Dendritic cell treated with granulocyte-macrophage colony-stimulating factor and Interleukin-4, amounts not matched to agents 40 ng/mL and 50 ng/mL, for 4 days (primary cell): ENCODE results near the gene COL26A1.

ENCODE experiments used
- H3K27ac Mint-ChIP-seq: one replicate; pipeline ENCODE4 v1.8.0; 2022; ENCODE audit warnings: mild to moderate bottlenecking, mixed read lengths
- H3K27me3 Mint-ChIP-seq: one replicate; pipeline ENCODE4 v1.8.0; 2022; ENCODE audit warnings: mild to moderate bottlenecking, mixed read lengths
- H3K36me3 Mint-ChIP-seq: one replicate; pipeline ENCODE4 v1.8.0; 2022; ENCODE audit warnings: low read depth, mixed read lengths
- H3K4me1 Mint-ChIP-seq: one replicate; pipeline ENCODE4 v1.8.0; 2022; ENCODE audit warnings: low read depth, mixed read lengths
- H3K4me3 Mint-ChIP-seq: one replicate; pipeline ENCODE4 v1.8.0; 2022; ENCODE audit warnings: mild to moderate bottlenecking, moderate library complexity, mixed read lengths
- H3K9me3 Mint-ChIP-seq: one replicate; pipeline ENCODE4 v1.8.0; 2022; ENCODE audit warnings: mixed read lengths
- intact Hi-C: fragments of 100-400 bp; cut with micrococcal nuclease; formaldehyde crosslinking; loops from one replicate; pipeline ENCODE4 v1.15.0; 2022

COL26A1 gene

GRCh38 chr7:101521430-101521925, 158.8 kb downstream of the COL26A1 start:
- no peak overlapping the region for H3K27ac Mint-ChIP-seq
- no peaks in the 10 kb centered on the region for H3K4me1 Mint-ChIP-seq
- peaks cover 9% of the 10 kb centered on the region for H3K27me3 Mint-ChIP-seq
- H3K4me3 Mint-ChIP-seq: no peak overlapping the region
- H3K9me3 Mint-ChIP-seq: peaks cover 12% of the 10 kb centered on the region
- intact Hi-C loops: no loop called here
- H3K36me3 Mint-ChIP-seq: no peaks in the 10 kb centered on the region

- no peaks in the 10 kb centered on the region for H3K36me3 Mint-ChIP-seq
- peaks cover 9% of the 10 kb centered on the region for H3K27me3 Mint-ChIP-seq
- intact Hi-C loops: no loop called here
- H3K4me3 Mint-ChIP-seq: no peak overlapping the region
- no peaks in the 10 kb centered on the region for H3K4me1 Mint-ChIP-seq
- no peak overlapping the region for H3K27ac Mint-ChIP-seq
- peaks cover 12% of the 10 kb centered on the region for H3K9me3 Mint-ChIP-seq
These were observed 159.3 kb downstream of the COL26A1 start for GRCh38 chr7:101522021-101522420.

GRCh38 chr7:101527844-101528667, 165.4 kb downstream of the COL26A1 start:
- intact Hi-C loops: no loop called here
- Mint-ChIP-seq H3K4me3 (no peak overlapping the region), H3K27me3 (peaks cover 3% of the 10 kb centered on the region), H3K27ac (no peak overlapping the region), H3K36me3 (no peaks in the 10 kb centered on the region), H3K9me3 (no peaks in the 10 kb centered on the region), H3K4me1 (peaks cover 10% of the 10 kb centered on the region)

GRCh38 chr7:101529560-101529959, 166.9 kb downstream of the COL26A1 start:
- Mint-ChIP-seq H3K36me3 (no peaks in the 10 kb centered on the region), H3K4me1 (peaks cover 10% of the 10 kb centered on the region), H3K9me3 (no peaks in the 10 kb centered on the region), H3K4me3 (no peak overlapping the region), H3K27me3 (peaks cover 1% of the 10 kb centered on the region), H3K27ac (no peak overlapping the region)
- intact Hi-C loops: no loop called here

GRCh38 chr7:101531726-101532357, 169.2 kb downstream of the COL26A1 start:
- intact Hi-C loops: no loop called here
- H3K4me1 Mint-ChIP-seq: peaks cover 10% of the 10 kb centered on the region
- no peak overlapping the region for H3K4me3 Mint-ChIP-seq
- H3K9me3 Mint-ChIP-seq: no peaks in the 10 kb centered on the region
- H3K36me3 Mint-ChIP-seq: no peaks in the 10 kb centered on the region
- H3K27ac Mint-ChIP-seq: no peak overlapping the region
- peaks cover 4% of the 10 kb centered on the region for H3K27me3 Mint-ChIP-seq

- Mint-ChIP-seq H3K27ac (no peak overlapping the region), H3K27me3 (peaks cover 4% of the 10 kb centered on the region), H3K4me3 (no peak overlapping the region), H3K9me3 (no peaks in the 10 kb centered on the region), H3K36me3 (no peaks in the 10 kb centered on the region), H3K4me1 (peaks cover 10% of the 10 kb centered on the region)
- intact Hi-C loops: no loop called here
These were observed 169.9 kb downstream of the COL26A1 start for GRCh38 chr7:101532400-101533102.

- Mint-ChIP-seq H3K36me3 (no peaks in the 10 kb centered on the region), H3K4me3 (no peak overlapping the region), H3K27ac (no peak overlapping the region), H3K4me1 (peaks cover 6% of the 10 kb centered on the region), H3K27me3 (peaks cover 4% of the 10 kb centered on the region), H3K9me3 (no peaks in the 10 kb centered on the region)
- intact Hi-C loops: no loop called here
These were observed 170.4 kb downstream of the COL26A1 start for GRCh38 chr7:101533103-101533465.

- H3K4me1 Mint-ChIP-seq: no peaks in the 10 kb centered on the region
- H3K36me3 Mint-ChIP-seq: no peaks in the 10 kb centered on the region
- no peak overlapping the region for H3K27ac Mint-ChIP-seq
- peaks cover 6% of the 10 kb centered on the region for H3K27me3 Mint-ChIP-seq
- H3K4me3 Mint-ChIP-seq: no peak overlapping the region
- H3K9me3 Mint-ChIP-seq: no peaks in the 10 kb centered on the region
- intact Hi-C loops: no loop called here
These were observed 171.5 kb downstream of the COL26A1 start for GRCh38 chr7:101534015-101534803.

GRCh38 chr7:101534873-101535272, 172.2 kb downstream of the COL26A1 start:
- intact Hi-C loops: no loop called here
- no peaks in the 10 kb centered on the region for H3K9me3 Mint-ChIP-seq

GRCh38 chr7:101535351-101535751, 172.7 kb downstream of the COL26A1 start:
- Mint-ChIP-seq H3K27me3 (peaks cover 8% of the 10 kb centered on the region), H3K4me1 (no peaks in the 10 kb centered on the region), H3K9me3 (no peaks in the 10 kb centered on the region), H3K36me3 (no peaks in the 10 kb centered on the region), H3K27ac (no peak overlapping the region), H3K4me3 (no peak overlapping the region)
- intact Hi-C loops: no loop called here

More at GRCh38 chr7:101534873-101535272, 172.2 kb downstream of the COL26A1 start:
- Mint-ChIP-seq H3K36me3 (no peaks in the 10 kb centered on the region), H3K27ac (no peak overlapping the region), H3K27me3 (peaks cover 8% of the 10 kb centered on the region), H3K4me1 (no peaks in the 10 kb centered on the region), H3K4me3 (no peak overlapping the region)

- H3K27ac Mint-ChIP-seq: no peak overlapping the region
- H3K36me3 Mint-ChIP-seq: no peaks in the 10 kb centered on the region
- intact Hi-C loops: no loop called here
- H3K9me3 Mint-ChIP-seq: no peaks in the 10 kb centered on the region
- H3K4me1 Mint-ChIP-seq: no peaks in the 10 kb centered on the region
- peaks cover 8% of the 10 kb centered on the region for H3K27me3 Mint-ChIP-seq
- no peak overlapping the region for H3K4me3 Mint-ChIP-seq
These were observed 173.6 kb downstream of the COL26A1 start for GRCh38 chr7:101536232-101536631.

GRCh38 chr7:101536668-101537067, 174.0 kb downstream of the COL26A1 start:
- Mint-ChIP-seq H3K4me3 (no peak overlapping the region), H3K36me3 (no peaks in the 10 kb centered on the region), H3K27me3 (peaks cover 8% of the 10 kb centered on the region), H3K9me3 (no peaks in the 10 kb centered on the region), H3K27ac (no peak overlapping the region), H3K4me1 (no peaks in the 10 kb centered on the region)
- intact Hi-C loops: no loop called here

GRCh38 chr7:101537205-101537604, 174.5 kb downstream of the COL26A1 start:
- no peaks in the 10 kb centered on the region for H3K4me1 Mint-ChIP-seq
- intact Hi-C loops: no loop called here
- no peak overlapping the region for H3K4me3 Mint-ChIP-seq
- H3K27ac Mint-ChIP-seq: no peak overlapping the region
- H3K36me3 Mint-ChIP-seq: no peaks in the 10 kb centered on the region
- H3K9me3 Mint-ChIP-seq: no peaks in the 10 kb centered on the region
- H3K27me3 Mint-ChIP-seq: peaks cover 8% of the 10 kb centered on the region
